ENCODE data around the gene FBXL2.

The FBXL2 gene

GRCh38 chr3:33277193-33277882 lies at the start of gene FBXL2:
Gene FBXL2 (plus strand): TSS chr3:33277442. CDS start chr3:33277513, 71 bp downstream.
- DNase-seq (ENCODE audit: low read depth): no peak

- DNase-seq (ENCODE audit: low read depth): no peak
Measured at GRCh38 chr3:33229066-33229465, 48.2 kb upstream of the FBXL2 start.

DNA sequence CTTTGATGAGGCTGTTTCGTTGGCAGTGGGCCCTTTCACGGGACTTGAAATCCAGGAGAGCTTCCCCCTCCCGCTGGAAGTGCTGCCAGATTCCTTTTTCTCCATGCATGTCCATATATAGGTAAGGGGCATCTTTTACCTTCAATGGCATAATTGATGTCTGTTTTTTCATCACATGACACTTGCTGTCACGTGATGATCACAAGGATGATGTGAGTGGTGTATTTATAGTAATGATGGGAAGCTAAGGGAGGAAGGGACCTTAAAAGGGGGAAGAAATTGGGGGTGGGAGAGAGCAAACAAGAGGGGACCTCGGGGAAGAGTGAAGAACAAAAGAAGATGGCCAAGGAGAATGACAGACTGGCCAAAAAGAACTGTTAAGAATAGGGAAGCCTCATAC lies 47.3 kb upstream of the FBXL2 start:
- DNase-seq (ENCODE audit: low read depth): no peak

DNA sequence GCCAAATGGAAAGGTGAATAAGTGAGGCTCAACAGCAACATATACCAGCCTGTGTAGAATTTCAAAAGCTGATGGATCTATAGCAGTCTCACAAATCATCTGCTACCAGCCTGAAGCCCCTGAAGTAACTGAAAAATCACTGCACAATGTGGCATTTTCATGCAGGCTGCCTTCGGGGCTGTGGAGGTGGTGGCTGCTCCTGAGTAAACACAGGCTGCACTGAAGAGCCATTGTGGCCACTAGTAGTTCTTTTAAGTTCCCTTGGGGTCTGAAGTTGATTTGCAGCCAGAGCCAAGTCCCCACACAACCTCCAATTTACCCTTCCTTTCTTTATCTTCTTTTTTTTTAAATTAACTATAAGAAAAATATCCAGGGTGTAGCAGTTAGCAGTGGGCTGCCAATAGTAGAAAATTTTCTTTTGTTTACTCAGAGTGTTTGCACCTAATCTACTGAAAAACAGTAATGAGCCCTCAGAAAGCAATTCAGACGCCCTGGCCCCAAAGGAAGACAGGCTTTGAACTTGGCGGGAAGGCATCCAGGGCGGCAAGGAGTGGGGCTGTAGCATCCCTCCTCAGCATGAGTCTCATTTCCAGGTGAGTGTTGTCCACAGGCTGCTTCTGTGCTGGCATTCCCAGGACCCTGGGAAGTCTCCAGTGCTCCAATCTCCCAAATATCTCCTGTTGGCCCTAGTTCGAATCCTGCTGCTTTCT lies 45.3 kb upstream of the FBXL2 start:
- DNase-seq (ENCODE audit: low read depth): no peak

- no peak for DNase-seq (ENCODE audit: low read depth)
Measured at GRCh38 chr3:33233884-33234283, 43.4 kb upstream of the FBXL2 start.

DNA sequence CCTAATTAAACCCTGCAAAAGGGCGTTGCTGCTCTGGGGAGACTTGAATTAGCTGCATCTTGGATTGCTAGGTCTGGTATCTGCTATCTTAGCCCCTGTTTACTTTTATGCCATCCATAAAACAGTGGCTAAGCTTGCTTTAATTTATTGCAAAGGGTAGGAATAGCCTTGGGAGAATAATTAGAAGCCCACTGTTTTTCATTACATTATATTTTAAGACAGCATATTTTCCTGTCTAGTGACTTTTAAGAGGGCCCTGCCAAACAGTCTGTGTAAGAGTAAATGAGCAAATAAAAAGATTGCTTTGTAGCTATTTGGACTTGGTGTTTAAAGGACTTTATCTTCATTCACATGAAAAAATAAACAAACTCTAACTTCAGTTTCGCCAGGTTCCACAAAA lies 41.2 kb upstream of the FBXL2 start:
- DNase-seq (ENCODE audit: low read depth): no peak

GRCh38 chr3:33237439-33237838 lies 39.8 kb upstream of the FBXL2 start:
- DNase-seq (ENCODE audit: low read depth): no peak

DNA sequence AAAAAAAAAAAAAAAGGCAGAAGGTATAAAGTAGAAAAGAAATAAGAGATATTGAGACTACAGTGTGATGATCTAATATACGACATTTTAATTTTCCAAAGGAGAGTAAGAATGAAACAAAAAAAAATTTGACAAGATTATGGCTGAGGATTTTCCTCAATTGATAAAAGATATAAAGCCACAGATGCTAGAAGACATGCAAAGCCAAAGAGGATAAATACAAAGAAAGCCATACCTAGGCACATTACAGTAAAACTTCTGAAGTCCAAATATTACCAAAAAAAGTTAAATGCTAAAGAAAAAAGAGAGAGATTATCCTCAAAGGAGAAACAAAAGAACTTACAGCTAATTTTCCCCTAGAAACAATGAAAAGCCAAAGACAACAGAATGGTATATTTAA lies 38.3 kb upstream of the FBXL2 start:
- no peak for DNase-seq (ENCODE audit: low read depth)

DNA sequence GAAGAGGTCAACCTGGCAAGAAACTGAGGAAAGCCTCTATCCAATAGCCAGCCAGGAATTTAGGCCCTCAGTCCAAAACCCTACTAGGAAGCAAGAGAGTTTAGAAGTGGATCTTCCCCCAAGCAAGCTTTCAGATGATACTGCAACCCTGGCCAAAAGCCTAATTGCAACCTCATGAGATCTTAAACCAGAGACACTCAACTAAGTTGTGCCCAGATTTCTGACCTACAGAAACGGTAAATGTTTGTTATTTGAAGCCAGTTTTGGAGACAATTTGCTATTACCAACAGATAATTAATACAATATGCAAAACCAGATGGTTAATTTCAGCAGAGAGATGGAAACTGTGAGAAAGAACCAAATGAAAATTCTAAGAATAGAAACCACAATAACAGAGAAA lies 37.0 kb upstream of the FBXL2 start:
- no peak for DNase-seq (ENCODE audit: low read depth)

DNA sequence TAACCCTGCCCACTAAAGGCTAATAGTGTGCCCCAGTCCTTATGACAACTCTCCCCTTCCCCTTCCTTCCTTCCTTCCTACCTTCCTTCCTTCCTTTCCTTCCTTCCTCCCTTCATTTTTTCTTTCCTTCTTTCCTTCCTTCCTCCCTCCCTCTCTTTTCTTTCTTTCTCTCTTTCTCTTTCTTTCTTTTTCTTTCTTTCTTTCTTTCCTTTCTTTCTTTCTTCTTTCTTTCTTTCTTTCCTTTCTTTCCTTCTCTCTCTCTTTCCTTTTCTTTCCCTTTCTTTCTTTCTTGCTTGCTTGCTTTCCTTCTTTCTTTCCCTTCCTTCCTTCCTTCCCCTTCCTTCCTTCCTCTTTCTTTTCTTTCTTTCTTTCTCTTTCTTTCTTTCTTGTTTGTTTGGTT lies 30.5 kb upstream of the FBXL2 start:
- no peak for DNase-seq (ENCODE audit: low read depth)

GRCh38 chr3:33250712-33251111 lies 26.5 kb upstream of the FBXL2 start:
- no peak for DNase-seq (ENCODE audit: low read depth)

- DNase-seq (ENCODE audit: low read depth): no peak
Measured at GRCh38 chr3:33256249-33256648, 21.0 kb upstream of the FBXL2 start.

DNA sequence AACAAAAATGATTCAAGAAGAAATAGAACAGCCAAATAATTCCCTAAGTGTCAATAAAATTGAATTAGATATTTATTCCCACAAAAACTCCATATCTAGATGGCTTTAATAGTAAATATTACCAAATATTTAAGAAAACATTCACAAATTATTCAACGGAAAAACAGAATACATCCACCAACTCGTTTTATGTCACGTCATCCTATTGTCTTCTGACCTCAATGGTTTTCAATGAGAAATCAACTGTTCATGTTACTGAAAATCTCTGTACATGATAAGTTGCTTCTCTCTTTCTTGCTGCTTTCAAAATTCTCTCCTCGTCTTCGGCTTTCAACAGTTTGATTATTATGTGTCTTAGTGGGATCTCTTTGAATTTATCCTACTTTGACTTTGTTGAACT lies 17.1 kb upstream of the FBXL2 start:
- DNase-seq (ENCODE audit: low read depth): no peak

GRCh38 chr3:33269385-33269784 lies 7.9 kb upstream of the FBXL2 start:
- no peak for DNase-seq (ENCODE audit: low read depth)

DNA sequence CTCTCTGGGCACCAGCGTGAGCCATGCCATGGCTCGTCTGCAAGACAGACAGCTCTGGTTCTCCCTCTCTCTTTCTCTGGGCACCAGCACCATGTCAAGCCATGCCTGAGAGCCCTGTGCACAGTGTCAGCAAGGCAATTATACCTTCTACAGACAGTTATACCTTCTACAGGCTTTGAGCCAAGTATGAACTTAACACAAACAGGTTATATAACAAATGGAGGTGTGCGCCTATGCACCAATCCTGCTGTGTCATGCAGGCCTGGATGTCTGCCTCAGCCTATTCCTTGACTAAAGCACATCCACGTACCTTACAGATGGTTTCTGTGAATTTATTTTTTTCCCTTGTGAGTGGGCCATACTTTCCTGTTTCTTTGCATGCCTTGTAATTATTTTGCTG lies 5.9 kb upstream of the FBXL2 start:
- no peak for DNase-seq (ENCODE audit: low read depth)

DNA sequence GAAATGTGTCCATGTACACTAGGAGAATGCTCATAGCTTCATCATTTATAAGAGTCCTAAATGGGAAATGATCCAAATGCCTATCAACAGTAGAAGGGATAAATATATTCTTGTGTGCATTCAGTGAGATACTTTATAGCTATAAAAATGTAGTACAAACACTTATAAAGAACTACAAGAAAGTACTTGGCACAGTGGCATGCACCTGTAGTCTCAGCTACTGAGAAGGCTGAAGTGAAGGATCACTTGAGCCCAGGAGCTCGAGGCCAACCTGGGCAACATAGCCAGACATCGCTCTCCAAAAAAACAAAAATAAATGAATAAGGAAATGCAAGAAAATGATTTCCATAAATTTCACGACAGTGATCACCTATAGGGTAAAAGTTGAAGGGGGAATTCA lies 3.6 kb upstream of the FBXL2 start:
- DNase-seq (ENCODE audit: low read depth): no peak

- DNase-seq (ENCODE audit: low read depth): no peak
Measured at GRCh38 chr3:33278163-33278562, 921 bp downstream of the FBXL2 start.

- no peak for DNase-seq (ENCODE audit: low read depth)
Measured at GRCh38 chr3:33287672-33288282, 10.5 kb downstream of the FBXL2 start.

- DNase-seq (ENCODE audit: low read depth): peak; percentile 83
Measured at GRCh38 chr3:33299395-33300081, 22.3 kb downstream of the FBXL2 start.

- DNase-seq (ENCODE audit: low read depth): no peak
Measured at GRCh38 chr3:33312361-33312760, 35.1 kb downstream of the FBXL2 start.

DNA sequence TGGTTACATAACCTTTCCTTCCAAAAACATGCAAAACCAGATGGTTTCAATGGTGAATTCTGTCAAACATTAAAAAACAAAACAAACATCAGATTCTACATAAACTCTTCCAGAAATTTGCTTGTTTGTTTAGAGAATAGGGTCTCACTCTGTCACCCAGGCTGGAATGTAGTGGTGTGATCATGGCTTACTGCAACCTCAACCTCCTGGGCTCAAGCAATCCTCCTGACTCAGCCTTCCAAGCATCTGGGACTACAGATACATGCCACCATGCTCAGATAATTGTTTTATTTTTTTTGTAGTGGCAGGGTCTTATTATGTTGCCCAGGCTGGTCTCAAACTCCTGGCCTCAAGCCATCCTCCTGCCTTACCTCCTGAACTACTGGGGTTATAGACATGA lies 36.1 kb downstream of the FBXL2 start:
- DNase-seq (ENCODE audit: low read depth): no peak

DNA sequence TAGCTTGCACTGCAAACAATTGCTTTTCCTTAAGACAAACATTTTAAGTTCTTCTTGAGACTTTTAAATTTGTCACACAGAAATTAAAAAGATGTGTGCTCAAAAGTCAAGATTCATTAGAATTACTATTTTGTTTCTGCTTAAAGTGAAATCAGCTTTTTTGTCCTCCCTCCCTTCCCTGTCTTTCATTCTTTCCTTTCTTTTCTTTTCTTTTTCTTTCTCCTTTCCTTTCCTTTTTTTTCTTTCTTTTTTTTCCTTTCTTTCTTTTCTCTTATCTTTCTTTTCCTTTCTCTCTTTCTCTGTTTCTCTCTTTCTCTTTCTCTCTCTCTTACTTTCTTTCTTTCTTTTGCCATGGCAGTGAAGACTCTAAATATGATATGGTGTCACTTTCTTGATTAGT lies 37.8 kb downstream of the FBXL2 start:
- DNase-seq (ENCODE audit: low read depth): no peak

DNA sequence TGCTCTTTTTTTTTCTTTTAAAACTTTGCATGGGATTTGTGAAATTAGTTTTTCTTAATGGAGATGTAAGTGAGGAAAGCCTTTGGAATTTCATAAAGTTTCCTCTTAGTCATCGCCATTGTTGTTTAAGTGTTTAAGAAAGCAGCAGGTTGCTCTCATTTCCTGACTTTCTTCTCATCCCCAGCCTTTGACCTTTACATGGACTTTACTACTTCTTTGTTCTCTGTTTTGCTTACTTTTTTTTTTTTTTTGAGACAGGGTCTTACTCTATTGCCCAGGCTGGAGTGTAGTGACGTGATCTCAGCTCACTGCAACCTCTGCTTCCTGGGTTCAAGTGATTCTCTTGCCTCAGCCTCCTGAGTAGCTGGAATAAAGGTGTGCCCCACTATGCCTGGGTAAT lies 38.6 kb downstream of the FBXL2 start:
- peak; percentile 52 for DNase-seq (ENCODE audit: low read depth)
